Measurements from ENCODE around the gene VTA1.

- TF ChIP-seq CTCF (IDR thresholded peaks at IDR 0.05; ENCODE audit: borderline replicate concordance, extremely low read depth, low read length, poor library complexity, severe bottlenecking) (peak; percentile 83), EZH2 (IDR thresholded peaks at IDR 0.05; ENCODE audit: borderline replicate concordance, low read depth, low read length, severe bottlenecking) (no peak)
Observed at GRCh38 chr6:142112451-142113061, 34.5 kb upstream of the VTA1 start.
